IPS DF 6.9 (cell line): Measurements from ENCODE around the gene LAMTOR2.

Experiments
- DNase-seq: peaks from one replicate; pipeline ENCODE4 v3.0.0-alpha.2; 2013; ENCODE audit warnings: low read depth, low spot score
- H3K27ac ChIP-seq: one replicate; pipeline ENCODE4 v1.5.1; 2013; ENCODE audit warnings: low read length, control low read depth
- H3K27me3 ChIP-seq: 2 replicates; pipeline ENCODE4 v1.6.1; 2013; ENCODE audit warnings: mild to moderate bottlenecking, low read length; ENCODE audit not compliant: control insufficient read depth, insufficient read depth
- H3K36me3 ChIP-seq: 2 replicates; pipeline ENCODE4 v1.6.1; 2013; ENCODE audit warnings: low read length; ENCODE audit not compliant: control insufficient read depth, insufficient read depth
- H3K4me1 ChIP-seq: 2 replicates; pipeline ENCODE4 v1.6.1; 2013; ENCODE audit warnings: low read length; ENCODE audit not compliant: control insufficient read depth, insufficient read depth
- H3K4me3 ChIP-seq: 2 replicates; pipeline ENCODE4 v1.5.1; 2013; ENCODE audit warnings: mild to moderate bottlenecking, low read length
- H3K9me3 ChIP-seq: 2 replicates; pipeline ENCODE4 v1.6.1; 2013; ENCODE audit warnings: low read length, inconsistent platforms; ENCODE audit not compliant: control insufficient read depth, insufficient read depth
- WGBS: extraction: QIAGEN DNeasy Blood & Tissue Kit; methylation state at CpG from one replicate; pipeline ENCODE4 v1.1.7; 2013; ENCODE audit warnings: mixed read lengths, missing lambda C conversion rate; ENCODE audit not compliant: insufficient read length, insufficient coverage; 5-methylcytosine and 5-hydroxymethylcytosine counted together

LAMTOR2 gene

GRCh38 chr1:156082309-156083091, 27.9 kb downstream of the LAMTOR2 start, which contains the start of gene MEX3A:
MEX3A (minus strand) TSS chr1:156082465; CDS start chr1:156081998, 467 bp downstream.
- Histone ChIP-seq H3K36me3 (no peaks in the 10 kb centered on the region), H3K4me3 (peak within 1 kb of the TSS; percentile 49), H3K27me3 (no peaks in the 10 kb centered on the region), H3K4me1 (peaks cover 6% of the 10 kb centered on the region; the same call in 1 of the 2 replicates), H3K27ac (no peak within 1 kb of the TSS), H3K9me3 (no peaks in the 10 kb centered on the region)
- no CpG with 5 or more reads among the region's 62 CpGs for WGBS
- DNase-seq, result no peak

DNA sequence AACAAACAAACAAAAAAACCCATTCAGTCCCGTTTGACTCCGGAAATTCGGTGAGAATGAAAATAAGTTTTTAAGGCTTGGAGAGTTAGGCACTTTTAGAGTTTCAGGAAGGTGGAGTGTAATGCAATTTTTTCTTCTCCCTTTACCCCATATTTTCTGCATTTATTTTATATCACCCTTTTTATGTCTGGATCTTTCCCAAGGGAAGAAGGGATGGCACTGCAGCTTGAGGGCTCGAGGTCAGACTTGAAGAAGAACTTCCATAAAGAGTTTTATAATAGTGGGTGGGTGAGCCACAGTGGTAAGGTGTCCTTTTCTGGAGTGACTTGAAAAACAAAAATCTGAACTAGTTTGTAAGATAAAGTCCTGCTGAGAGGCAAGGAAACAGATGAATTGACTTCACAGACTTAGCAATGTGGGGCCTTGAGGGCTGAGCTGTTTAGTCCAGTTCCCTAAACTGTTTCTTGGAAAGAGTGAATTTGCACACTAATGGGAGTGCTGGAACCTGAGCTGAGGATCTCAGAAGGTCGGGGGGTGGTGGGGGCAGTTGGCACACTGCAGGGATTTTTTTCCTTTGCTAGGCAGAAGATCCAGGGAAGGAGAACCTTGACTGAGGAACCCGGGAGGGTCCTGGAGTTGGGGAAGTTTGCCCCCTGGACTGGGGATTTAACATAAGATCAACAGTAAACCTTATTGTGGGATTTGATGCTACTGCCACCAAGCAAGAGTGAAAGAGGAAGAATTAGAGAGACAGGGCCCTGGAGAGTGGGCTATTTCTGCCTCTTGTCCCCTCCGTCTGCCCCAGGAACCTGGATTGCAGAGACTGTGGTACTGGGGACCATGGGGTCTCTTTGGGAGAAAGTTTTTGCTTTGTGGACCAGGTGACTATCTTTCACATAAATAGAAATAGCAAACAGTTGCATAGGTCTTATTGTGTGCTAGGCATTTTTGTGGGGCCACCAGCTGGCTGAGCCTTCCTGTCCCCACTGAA, 29.5 kb downstream of the LAMTOR2 start:
- H3K36me3 ChIP-seq, result no peaks in the 10 kb centered on the region
- peak overlapping the region; percentile 3; the same call in 1 of the 2 replicates for H3K4me3 ChIP-seq
- no peak for DNase-seq
- 0 out of 2 replicates have a peak, but pooled peaks cover 4% of the 10 kb centered on the region for H3K4me1 ChIP-seq
- no peaks in the 10 kb centered on the region for H3K9me3 ChIP-seq
- H3K27ac ChIP-seq, result no peak overlapping the region
- no CpG with 5 or more reads among the region's 7 CpGs for WGBS
- no peaks in the 10 kb centered on the region for H3K27me3 ChIP-seq

DNA sequence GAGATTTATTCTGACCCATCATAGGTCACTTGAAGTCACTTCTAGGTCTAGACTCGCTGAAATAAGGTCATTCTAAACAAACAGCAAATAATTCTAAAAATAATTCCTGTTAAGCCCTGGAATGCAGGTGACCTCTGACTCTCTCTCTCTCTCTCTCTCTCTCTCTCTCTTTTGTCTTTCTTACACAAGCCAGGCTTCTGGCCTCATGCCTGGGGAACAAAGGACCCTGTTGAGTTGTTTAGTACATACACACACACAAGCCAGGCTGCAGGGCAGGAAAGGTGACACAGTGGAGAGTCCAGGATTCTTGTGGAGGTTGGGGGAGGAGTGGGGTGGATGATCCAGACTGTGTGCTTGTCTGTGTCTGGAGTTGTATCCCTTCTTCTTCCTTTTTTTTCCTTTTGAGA, 31.7 kb downstream of the LAMTOR2 start:
- Histone ChIP-seq H3K27me3 (no peaks in the 10 kb centered on the region), H3K36me3 (no peaks in the 10 kb centered on the region), H3K4me1 (peaks cover 7% of the 10 kb centered on the region; the same call in 1 of the 2 replicates), H3K9me3 (no peaks in the 10 kb centered on the region), H3K27ac (no peak overlapping the region), H3K4me3 (no peak overlapping the region)
- no CpG with 5 or more reads among the region's 1 CpG for WGBS
- no peak for DNase-seq

GRCh38 chr1:156089704-156090103, 35.1 kb downstream of the LAMTOR2 start:
- DNase-seq, result no peak
- Histone ChIP-seq H3K27me3 (no peaks in the 10 kb centered on the region), H3K27ac (no peak overlapping the region), H3K9me3 (no peaks in the 10 kb centered on the region), H3K4me1 (peaks cover 6% of the 10 kb centered on the region; the same call in 1 of the 2 replicates), H3K36me3 (no peaks in the 10 kb centered on the region), H3K4me3 (no peak overlapping the region)
- WGBS, result no CpG with 5 or more reads among the region's 6 CpGs

DNA sequence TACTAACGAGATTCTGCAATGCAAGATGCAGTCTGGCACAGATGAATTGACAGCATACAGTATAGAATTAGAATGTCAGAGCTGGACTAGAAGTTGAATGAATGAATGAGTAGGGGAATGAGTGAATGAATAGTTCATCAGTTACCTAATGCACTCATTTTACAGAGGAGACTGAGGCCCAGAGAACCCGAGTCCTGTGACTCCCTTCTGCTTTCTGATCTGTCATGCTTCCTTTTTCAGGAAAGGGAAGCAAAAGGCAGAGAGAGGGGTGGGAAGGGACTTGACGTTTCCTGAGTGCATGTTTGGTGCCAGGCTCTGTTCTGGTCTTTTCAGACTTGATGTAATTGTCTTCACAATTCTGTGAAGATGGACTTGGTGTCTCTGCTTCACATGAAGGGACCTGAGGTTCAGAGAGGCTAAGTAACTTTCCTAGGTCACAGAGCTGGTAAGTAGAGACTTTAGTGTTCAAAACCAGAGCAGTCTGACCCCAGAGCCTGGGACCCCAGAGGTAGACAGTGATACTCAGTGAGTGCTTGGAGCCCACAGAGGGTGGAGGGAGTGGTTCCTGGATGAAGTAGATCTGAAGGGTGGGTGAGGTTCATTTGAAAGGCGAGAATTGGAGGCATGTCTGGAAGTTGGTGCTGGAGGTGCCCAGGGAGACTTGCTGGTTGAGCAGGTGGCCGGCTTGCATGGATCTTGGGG, 35.7 kb downstream of the LAMTOR2 start:
- no peak for DNase-seq
- H3K27ac ChIP-seq, result no peak overlapping the region
- WGBS, result no CpG with 5 or more reads among the region's 5 CpGs
- H3K9me3 ChIP-seq, result no peaks in the 10 kb centered on the region
- no peak overlapping the region for H3K4me3 ChIP-seq
- H3K27me3 ChIP-seq, result no peaks in the 10 kb centered on the region
- H3K4me1 ChIP-seq, result peaks cover 3% of the 10 kb centered on the region; the same call in 1 of the 2 replicates
- H3K36me3 ChIP-seq, result no peaks in the 10 kb centered on the region

DNA sequence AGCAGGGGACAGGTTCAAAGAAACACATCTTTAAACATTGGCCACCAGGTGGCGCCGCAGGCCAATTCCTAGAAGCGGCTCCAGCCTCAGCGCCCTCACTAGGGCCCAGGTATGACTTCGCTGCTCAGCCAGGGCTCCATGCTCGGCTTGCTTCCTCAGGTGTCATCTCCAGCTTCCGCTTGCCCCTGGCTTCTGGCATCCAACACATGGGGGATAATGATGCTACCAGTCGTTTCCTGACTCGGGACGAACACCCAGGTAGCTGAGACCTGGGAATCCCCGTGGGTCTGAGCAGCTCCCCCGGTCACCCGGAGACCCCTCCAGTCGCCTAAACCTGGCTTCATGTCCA, 36.2 kb downstream of the LAMTOR2 start:
- DNase-seq, result peak; percentile 87
- no CpG with 5 or more reads among the region's 14 CpGs for WGBS
- no peaks in the 10 kb centered on the region for H3K27me3 ChIP-seq
- no peaks in the 10 kb centered on the region for H3K9me3 ChIP-seq
- H3K27ac ChIP-seq, result no peak overlapping the region
- no peaks in the 10 kb centered on the region for H3K36me3 ChIP-seq
- peaks cover 3% of the 10 kb centered on the region; the same call in 1 of the 2 replicates for H3K4me1 ChIP-seq
- no peak overlapping the region for H3K4me3 ChIP-seq

DNA sequence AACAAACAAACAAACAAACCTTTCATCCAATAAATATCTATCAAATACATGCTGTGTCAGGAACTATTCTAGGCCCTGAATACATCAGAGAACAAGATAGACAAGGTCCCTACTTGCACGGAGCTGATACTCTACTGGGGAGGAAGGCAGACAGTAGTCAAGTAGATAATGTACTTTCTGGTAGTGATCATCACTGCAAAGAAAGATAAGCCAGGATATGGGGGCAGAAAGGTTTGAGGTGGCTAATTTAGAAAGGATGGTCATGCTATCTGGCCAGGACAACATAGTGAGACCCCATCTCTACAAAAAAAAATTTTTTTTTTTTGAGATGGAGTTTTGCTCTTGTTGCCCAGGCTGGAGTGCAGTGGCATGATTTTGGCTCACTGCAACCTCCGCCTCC, 37.0 kb downstream of the LAMTOR2 start:
- H3K4me3 ChIP-seq, result no peak overlapping the region
- no peak overlapping the region for H3K27ac ChIP-seq
- no peaks in the 10 kb centered on the region for H3K27me3 ChIP-seq
- no peaks in the 10 kb centered on the region for H3K36me3 ChIP-seq
- H3K4me1 ChIP-seq, result peaks cover 3% of the 10 kb centered on the region; the same call in 1 of the 2 replicates
- DNase-seq, result no peak
- no CpG with 5 or more reads among the region's 2 CpGs for WGBS
- no peaks in the 10 kb centered on the region for H3K9me3 ChIP-seq

- no peak for DNase-seq
- Histone ChIP-seq H3K9me3 (no peaks in the 10 kb centered on the region), H3K4me3 (no peak overlapping the region), H3K36me3 (no peaks in the 10 kb centered on the region; the same call in 1 of the 2 replicates), H3K27ac (no peak overlapping the region), H3K27me3 (no peaks in the 10 kb centered on the region), H3K4me1 (no peaks in the 10 kb centered on the region)
- no CpG with 5 or more reads among the region's 3 CpGs for WGBS
Observed at GRCh38 chr1:156095906-156096508, 41.4 kb downstream of the LAMTOR2 start.

- no peak for DNase-seq
- Histone ChIP-seq H3K36me3 (no peaks in the 10 kb centered on the region; the same call in 1 of the 2 replicates), H3K27me3 (no peaks in the 10 kb centered on the region), H3K4me1 (no peaks in the 10 kb centered on the region), H3K4me3 (no peak overlapping the region), H3K9me3 (no peaks in the 10 kb centered on the region), H3K27ac (no peak overlapping the region)
- WGBS, result no CpG with 5 or more reads among the region's 14 CpGs
Observed at GRCh38 chr1:156096640-156097391, 42.2 kb downstream of the LAMTOR2 start.
